Suprapubic skin (tissue), 4 donors: ENCODE data around the gene CELF4. TPM values are rescaled to one million over a fixed set of nuclear protein-coding genes. Genes with fewer than 3 reads are reported as not detected.
A peak's percentile ranks its signal among the peaks of the same experiment; 100 is the strongest.

Source experiments
- DNase-seq, 2 donors: peaks; one replicate each; pipeline ENCODE4 v3.0.0-alpha.2; 2019; ENCODE audit warnings: low spot score in 2 of 2
- H3K27ac ChIP-seq: fragments of 200-600 bp; sonication (generic); one replicate; pipeline ENCODE4 v1.5.1; 2019
- H3K27me3 ChIP-seq: fragments of 200-600 bp; sonication (generic); one replicate; pipeline ENCODE4 v1.5.1; 2019
- H3K36me3 ChIP-seq: fragments of 200-600 bp; sonication (generic); one replicate; pipeline ENCODE4 v1.5.1; 2019
- H3K4me1 ChIP-seq: fragments of 200-600 bp; sonication (generic); one replicate; pipeline ENCODE4 v1.5.1; 2019
- H3K4me3 ChIP-seq: fragments of 200-600 bp; sonication (generic); one replicate; pipeline ENCODE4 v1.5.1; 2019; ENCODE audit warnings: mild to moderate bottlenecking
- H3K9me3 ChIP-seq: fragments of 200-600 bp; sonication (generic); one replicate; pipeline ENCODE4 v1.5.1; 2019
- EP300 ChIP-seq: sonication (generic); formaldehyde crosslinking; IDR thresholded peaks from one replicate; pipeline ENCODE4 v1.6.1; 2017; ENCODE audit warnings: antibody characterized with exemption
- POLR2A ChIP-seq, 2 donors: fragments of 450-650 bp; IDR thresholded peaks; one replicate each; pipeline ENCODE4 v1.6.1; 2017; ENCODE audit warnings: antibody characterized with exemption in 2 of 2, mild to moderate bottlenecking in 2 of 2, moderate library complexity in 2 of 2
- POLR2AphosphoS5 ChIP-seq, 3 donors: sonication (generic); formaldehyde crosslinking; IDR thresholded peaks; one replicate each; pipeline ENCODE4 v1.6.1; 2017; ENCODE audit warnings: antibody characterized with exemption in 3 of 3
- WGBS: methylation state at CpG from one replicate; pipeline ENCODE4 v1.1.5; 2018; 5-methylcytosine and 5-hydroxymethylcytosine counted together
- total RNA-seq, 4 donors: library from RNA; depleted of rRNA; stranded (reverse); fragments of >200 nt; gene quantifications; one replicate each; pipeline ENCODE4 v1.1.0, GENCODE V29; 2016
- TF ChIP-seq, protein P1 (sequence below), 2 donors: fragments of 200-600 bp in 1 of 2; fragments of 450-650 bp in 1 of 2; sonication (generic) in 1 of 2; IDR thresholded peaks; one replicate each; pipeline ENCODE4 v1.5.1; 2016 to 2019; ENCODE audit warnings: antibody characterized with exemption in 2 of 2, mild to moderate bottlenecking in 1 of 2, moderate library complexity in 1 of 2

The CELF4 gene
- total RNA-seq = not detected

DNA sequence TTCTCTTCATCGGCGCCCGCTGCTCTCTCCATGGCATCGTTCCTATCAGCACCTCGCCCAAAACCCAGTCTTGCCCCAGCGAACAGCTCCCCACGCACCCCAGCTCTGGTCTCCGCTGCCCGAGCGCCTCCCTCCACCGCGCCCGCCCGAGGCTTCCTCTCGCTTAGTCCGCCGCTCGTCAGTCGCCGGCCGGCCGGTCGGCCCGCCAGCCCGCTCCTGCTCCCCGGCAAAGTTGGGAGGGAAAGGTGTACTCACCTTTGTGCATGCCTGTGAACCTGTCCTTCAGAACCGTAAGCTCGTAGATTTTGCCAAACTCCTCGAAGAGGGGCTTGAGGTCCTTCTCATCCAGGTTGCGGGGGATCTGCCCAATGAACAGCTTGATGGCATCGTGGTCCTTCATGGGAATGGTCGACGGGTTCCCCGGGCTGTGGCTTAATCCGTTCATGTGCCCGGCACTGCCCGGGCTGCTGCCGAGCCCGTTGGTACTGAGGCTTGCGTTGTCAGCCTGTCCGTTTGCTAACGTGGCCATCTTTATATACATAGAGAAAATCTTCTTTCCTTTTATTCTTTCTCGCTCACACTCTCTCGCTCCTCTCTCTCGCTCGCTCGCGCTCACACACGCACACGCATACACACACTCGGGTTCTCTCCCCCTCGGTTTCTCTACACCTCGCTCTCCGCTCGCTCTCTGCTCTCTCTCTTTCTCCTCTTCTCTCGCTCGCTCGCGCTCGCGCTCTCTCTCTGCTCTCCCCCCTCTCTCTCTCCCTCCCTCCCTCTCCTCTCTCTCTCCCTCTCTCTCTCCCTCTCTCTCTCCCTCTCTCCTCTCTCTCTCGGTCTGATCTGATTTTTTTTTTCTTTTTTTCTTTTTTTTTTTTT, at the start of gene CELF4:
TSS of gene CELF4 (minus strand) at position 698 of the 876 bp plus-strand sequence.
- Histone ChIP-seq H3K4me1 (peaks cover 30% of the 10 kb centered on the region), H3K36me3 (no peaks in the 10 kb centered on the region), H3K27ac (no peak within 1 kb of the TSS), H3K27me3 (peaks cover 88% of the 10 kb centered on the region), H3K4me3 (peak within 1 kb of the TSS; percentile 74), H3K9me3 (no peaks in the 10 kb centered on the region)
- DNase-seq = no peak
- TF ChIP-seq POLR2AphosphoS5 (IDR thresholded peaks at IDR 0.05) = no peak
- TF ChIP-seq EP300 = no peak
- TF ChIP-seq, protein P1, sequence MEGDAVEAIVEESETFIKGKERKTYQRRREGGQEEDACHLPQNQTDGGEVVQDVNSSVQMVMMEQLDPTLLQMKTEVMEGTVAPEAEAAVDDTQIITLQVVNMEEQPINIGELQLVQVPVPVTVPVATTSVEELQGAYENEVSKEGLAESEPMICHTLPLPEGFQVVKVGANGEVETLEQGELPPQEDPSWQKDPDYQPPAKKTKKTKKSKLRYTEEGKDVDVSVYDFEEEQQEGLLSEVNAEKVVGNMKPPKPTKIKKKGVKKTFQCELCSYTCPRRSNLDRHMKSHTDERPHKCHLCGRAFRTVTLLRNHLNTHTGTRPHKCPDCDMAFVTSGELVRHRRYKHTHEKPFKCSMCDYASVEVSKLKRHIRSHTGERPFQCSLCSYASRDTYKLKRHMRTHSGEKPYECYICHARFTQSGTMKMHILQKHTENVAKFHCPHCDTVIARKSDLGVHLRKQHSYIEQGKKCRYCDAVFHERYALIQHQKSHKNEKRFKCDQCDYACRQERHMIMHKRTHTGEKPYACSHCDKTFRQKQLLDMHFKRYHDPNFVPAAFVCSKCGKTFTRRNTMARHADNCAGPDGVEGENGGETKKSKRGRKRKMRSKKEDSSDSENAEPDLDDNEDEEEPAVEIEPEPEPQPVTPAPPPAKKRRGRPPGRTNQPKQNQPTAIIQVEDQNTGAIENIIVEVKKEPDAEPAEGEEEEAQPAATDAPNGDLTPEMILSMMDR (IDR thresholded peaks at IDR 0.05) = no peak
- TF ChIP-seq POLR2A (IDR thresholded peaks at IDR 0.05) = no peak
- 2% methylated on average over 54 of the region's 62 CpGs for WGBS

DNA sequence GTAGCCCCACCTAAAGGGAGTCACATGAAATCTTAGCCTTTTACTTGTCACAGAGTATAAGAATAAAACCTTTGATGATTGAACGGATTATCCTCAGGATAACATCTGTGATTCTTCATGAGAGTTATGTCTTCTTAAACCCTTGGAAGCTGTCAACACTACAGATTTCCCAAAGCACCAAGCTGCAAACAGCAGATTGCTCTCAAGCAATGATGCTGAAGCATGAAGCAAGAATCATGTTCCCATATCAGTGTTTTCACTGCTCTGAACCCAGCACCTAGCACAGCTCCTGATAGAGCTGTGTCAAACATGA, 47.6 kb upstream of the CELF4 start:
- Histone ChIP-seq H3K27ac (no peak overlapping the region), H3K9me3 (no peaks in the 10 kb centered on the region), H3K4me1 (no peaks in the 10 kb centered on the region), H3K36me3 (no peaks in the 10 kb centered on the region), H3K27me3 (peaks cover 6% of the 10 kb centered on the region), H3K4me3 (no peak overlapping the region)
- no peak for TF ChIP-seq POLR2A (IDR thresholded peaks at IDR 0.05)
- TF ChIP-seq, protein P1 (IDR thresholded peaks at IDR 0.05) = no peak
- no peak for TF ChIP-seq POLR2AphosphoS5 (IDR thresholded peaks at IDR 0.05)
- no peak for DNase-seq
- 36% methylated on average over 1 of the region's 1 CpG for WGBS

DNA sequence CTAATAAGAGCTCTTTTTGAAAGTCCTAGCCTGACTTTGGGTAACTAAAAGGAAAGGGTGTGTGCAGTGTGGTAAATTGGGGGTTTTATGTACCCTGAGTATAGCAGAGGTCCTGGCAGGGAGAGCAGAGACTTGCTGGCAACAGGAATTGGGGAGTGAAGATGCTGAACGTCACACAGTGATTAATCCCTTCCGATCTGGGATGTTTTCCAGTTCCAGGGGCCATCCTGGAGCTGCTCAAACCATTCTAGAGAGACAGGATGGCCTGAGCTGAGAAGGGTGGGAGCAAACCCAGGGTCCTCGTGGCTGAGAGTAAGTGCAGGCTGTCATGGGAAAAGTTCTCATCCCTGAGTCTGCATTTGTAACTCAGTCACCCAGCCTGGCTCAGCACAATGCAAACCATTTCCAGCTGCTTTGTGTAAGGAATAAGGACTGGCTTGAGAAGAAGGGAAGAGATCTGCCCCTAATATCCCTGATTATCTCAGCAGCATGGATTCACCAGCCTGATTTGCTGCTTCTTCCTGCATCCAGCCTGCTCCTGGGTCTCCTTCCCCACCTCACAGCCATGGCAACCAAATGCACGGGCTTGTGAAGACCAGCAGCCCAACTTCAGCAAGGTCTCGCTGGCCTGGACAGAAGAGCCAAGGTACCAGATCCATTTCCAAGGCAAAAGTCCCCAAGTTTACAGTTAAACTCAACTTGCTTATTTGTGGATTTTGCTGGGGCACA, 47.1 kb upstream of the CELF4 start:
- Histone ChIP-seq H3K4me3 (no peak overlapping the region), H3K27ac (no peak overlapping the region), H3K9me3 (no peaks in the 10 kb centered on the region), H3K27me3 (peaks cover 6% of the 10 kb centered on the region), H3K4me1 (no peaks in the 10 kb centered on the region), H3K36me3 (no peaks in the 10 kb centered on the region)
- WGBS = 48% methylated on average over 5 of the region's 5 CpGs
- no peak for DNase-seq
- TF ChIP-seq, protein P1 (IDR thresholded peaks at IDR 0.05) = no peak
- TF ChIP-seq POLR2A (IDR thresholded peaks at IDR 0.05) (no peak), POLR2AphosphoS5 (IDR thresholded peaks at IDR 0.05) (no peak), EP300 (no peak)

DNA sequence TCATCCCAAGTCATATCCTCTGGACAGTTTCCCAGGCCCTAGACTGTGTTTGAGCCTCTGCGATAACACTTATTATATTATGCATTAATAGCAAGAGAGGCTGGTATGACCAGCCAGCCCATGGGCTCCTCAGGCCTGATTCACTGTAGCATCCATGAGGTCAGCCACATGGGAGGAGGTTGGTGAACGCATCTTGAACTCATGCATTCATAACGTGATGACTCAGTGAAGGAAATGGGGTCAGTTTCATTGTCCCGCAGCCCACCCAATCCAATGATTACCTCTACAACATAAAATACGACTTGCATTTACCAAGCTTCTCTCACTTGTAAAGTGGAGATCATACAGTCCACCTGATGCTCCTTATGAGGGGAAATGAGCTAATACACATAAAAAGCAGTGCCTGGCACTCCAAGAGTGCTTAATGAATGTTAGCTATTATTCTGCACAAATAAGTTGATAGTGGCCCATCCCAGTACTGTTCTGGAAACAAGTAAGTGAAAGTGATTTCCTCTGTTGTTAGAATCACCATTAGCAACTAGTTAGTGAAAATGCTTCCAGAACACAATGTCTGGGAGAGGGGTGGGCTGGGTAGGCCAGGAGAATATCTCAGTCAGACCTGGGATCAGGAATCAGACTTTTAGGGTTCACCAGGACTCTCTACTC, 46.1 kb upstream of the CELF4 start:
- Histone ChIP-seq H3K4me1 (no peaks in the 10 kb centered on the region), H3K27me3 (peaks cover 6% of the 10 kb centered on the region), H3K27ac (no peak overlapping the region), H3K9me3 (no peaks in the 10 kb centered on the region), H3K4me3 (no peak overlapping the region), H3K36me3 (no peaks in the 10 kb centered on the region)
- 92% methylated on average over 5 of the region's 5 CpGs for WGBS
- TF ChIP-seq POLR2AphosphoS5 (IDR thresholded peaks at IDR 0.05) (no peak), POLR2A (IDR thresholded peaks at IDR 0.05) (no peak), EP300 (no peak)
- TF ChIP-seq, protein P1 (IDR thresholded peaks at IDR 0.05) = no peak
- no peak for DNase-seq

DNA sequence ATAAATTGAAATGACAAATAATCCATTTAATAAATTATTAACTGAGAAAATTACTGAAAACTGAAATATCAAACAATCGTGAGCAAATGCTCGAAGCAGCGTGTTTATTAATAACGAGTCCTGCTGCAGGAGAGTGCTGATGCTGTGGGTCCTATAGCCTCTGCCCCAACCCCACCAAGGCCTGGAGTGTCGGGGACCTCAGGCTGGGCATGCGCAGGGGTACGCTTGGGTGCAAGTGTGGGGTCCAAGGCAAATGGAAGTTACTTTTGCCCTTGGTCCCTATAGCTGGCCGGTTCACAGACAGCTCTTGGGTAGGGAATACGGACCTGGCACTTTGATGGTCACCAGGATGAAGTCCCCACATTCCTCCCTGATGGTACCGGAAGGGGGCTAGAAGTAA, 43.3 kb upstream of the CELF4 start:
- H3K9me3 ChIP-seq = no peaks in the 10 kb centered on the region
- no peaks in the 10 kb centered on the region for H3K36me3 ChIP-seq
- DNase-seq = no peak
- H3K27ac ChIP-seq = no peak overlapping the region
- peaks cover 6% of the 10 kb centered on the region for H3K27me3 ChIP-seq
- H3K4me3 ChIP-seq = no peak overlapping the region
- H3K4me1 ChIP-seq = no peaks in the 10 kb centered on the region
- WGBS = 86% methylated on average over 10 of the region's 10 CpGs
- TF ChIP-seq POLR2AphosphoS5 (IDR thresholded peaks at IDR 0.05) = no peak
- TF ChIP-seq, protein P1 (IDR thresholded peaks at IDR 0.05) = no peak
- no peak for TF ChIP-seq EP300
- no peak for TF ChIP-seq POLR2A (IDR thresholded peaks at IDR 0.05)
